Measurements from ENCODE around the gene XKR8.

GRCh38 chr1:27952147-27952546, 7.6 kb upstream of the XKR8 start:
- no peak for TF ChIP-seq CTCF (IDR thresholded peaks at IDR 0.05; ENCODE audit: low read length)
- no peak for TF ChIP-seq EZH2 (optimal IDR thresholded peaks at IDR 0.05; ENCODE audit: low read depth, low read length)
- no peak for TF ChIP-seq EZH2phosphoT487 (IDR thresholded peaks at IDR 0.05; ENCODE audit: low read length)

Measured in MM.1S (cell line).